ENCODE data around the gene LDB2. TPM values are rescaled to one million over a fixed set of nuclear protein-coding genes. Genes with fewer than 3 reads are reported as not detected.

Gene LDB2
- total and polyA plus RNA-seq, 2 of the 8 experiments (the other 6 are each of a cell fraction or from before 2014, with no cell fraction given): 57.0 to 140 TPM

GRCh38 chr4:16764622-16765021 lies 133.8 kb downstream of the LDB2 start:
- Histone ChIP-seq H3K79me2 (ENCODE audit: control insufficient read depth in 1 of 2, insufficient read depth in 2 of 2, low read length in 2 of 2) (no peaks in the 10 kb centered on the region; a peak in 1 of 4 replicates), H2AK5ac (ENCODE audit: low read depth, low read length) (no peak overlapping the region), H2AFZ (ENCODE audit: low read length) (no peak overlapping the region), H2BK5ac (ENCODE audit: low read depth, low read length) (no peak overlapping the region), H3K9me3 (ENCODE audit: insufficient read depth in 2 of 2, low read depth in 1 of 2, low read length in 1 of 2) (no peaks in the 10 kb centered on the region), H2BK120ac (replicated peaks; ENCODE audit: low read depth, low read length) (no peak overlapping the region), H2BK20ac (ENCODE audit: low read length) (no peak overlapping the region), H3K4me3 (ENCODE audit: extremely low read depth in 1 of 4, insufficient read depth in 2 of 4, low read depth in 3 of 4, low read length in 4 of 4) (no peak overlapping the region), H3K36me3 (ENCODE audit: control insufficient read depth in 2 of 4, insufficient read depth in 4 of 4, low read length in 3 of 4) (no peaks in the 10 kb centered on the region), H4K91ac (replicated peaks; ENCODE audit: insufficient read length, low read length) (no peak overlapping the region), H4K8ac (ENCODE audit: extremely low read depth, insufficient read depth, low read length) (no peak overlapping the region), H4K20me1 (replicated peaks in 1 of 2; ENCODE audit: control insufficient read depth in 1 of 2, insufficient read depth in 2 of 2, low read length in 2 of 2) (no peaks in the 10 kb centered on the region), H3K4me2 (ENCODE audit: insufficient read depth in 1 of 2, low read depth in 2 of 2, low read length in 2 of 2) (no peak overlapping the region), H3K9ac (replicated peaks in 1 of 4; ENCODE audit: extremely low read depth in 1 of 4, low read depth in 3 of 4, low read length in 3 of 4) (no peak overlapping the region), H3K56ac (replicated peaks; ENCODE audit: insufficient read length, low read depth, low read length) (no peak overlapping the region), H3K23me2 (ENCODE audit: low read depth, low read length) (no peaks in the 10 kb centered on the region; the same call in 1 of the 2 replicates), H3K23ac (ENCODE audit: insufficient read length) (no peak overlapping the region), H3K18ac (ENCODE audit: extremely low read depth, low read length) (no peak overlapping the region), H3K27me3 (replicated peaks in 1 of 4; ENCODE audit: control insufficient read depth in 3 of 4, extremely low read depth in 1 of 4, insufficient read depth in 3 of 4, low read length in 3 of 4) (no peaks in the 10 kb centered on the region), H3K79me1 (ENCODE audit: low read depth, low read length) (no peaks in the 10 kb centered on the region), H2BK15ac (ENCODE audit: low read length) (no peak overlapping the region), H2BK12ac (ENCODE audit: low read depth, low read length) (no peak overlapping the region), H3K14ac (ENCODE audit: insufficient read length) (no peak overlapping the region), H3K4me1 (replicated peaks in 1 of 4; ENCODE audit: control insufficient read depth in 3 of 4, insufficient read depth in 4 of 4, low read length in 3 of 4) (peaks cover 0 to 9% (median 1%) of the 10 kb centered on the region in 4 experiments; a peak in 2 of 7 replicates), H3K4ac (replicated peaks; ENCODE audit: insufficient read length, low read depth, low read length) (no peak overlapping the region), H4K5ac (ENCODE audit: insufficient read length, low read depth, low read length) (no peak overlapping the region), H3K27ac (ENCODE audit: low read depth, low read length) (no peak overlapping the region)
- ChIA-PET POLR2A (ENCODE audit: partially characterized antibody) (interaction anchor here (0.6 to 0.7 kb wide), 3 partner anchors 71 to 811 kb away, joined by 3 to 4 read pairs (median 4); no protein-coding TSS in a partner anchor), CTCF (ENCODE audit: partially characterized antibody) (interaction anchor here (0.6 to 2.7 kb wide), 39 partner anchors 9 to 1440 kb away, joined by 3 to 17 read pairs (median 4); no protein-coding TSS in a partner anchor)
- 75% methylated on average over 6 of the region's 6 CpGs; no CpG with 5 or more reads in 1 of the 2 experiments for WGBS, 2 experiments (ENCODE audit: extremely low coverage in 1 of 2, insufficient coverage in 1 of 2, insufficient read length in 1 of 2, insufficient replicate concordance in 2 of 2, low coverage in 1 of 2, low lambda C conversion rate in 2 of 2, missing lambda C conversion rate in 1 of 2)
- FAIRE-seq: peak; percentile 86
- TF ChIP-seq RAD21 (IDR thresholded peaks at IDR 0.05 in 1 of 2, conservative IDR thresholded peaks at IDR 0.05 in 1 of 2; ENCODE audit: low read depth in 2 of 2, low read length in 2 of 2): peak; percentile 85 to 90
- no peak for TF ChIP-seq POLR2AphosphoS5 (IDR thresholded peaks at IDR 0.05; ENCODE audit: low read depth, low read length)
- peak; percentile 64 to 81 (median 73) for TF ChIP-seq CTCF (IDR thresholded peaks at IDR 0.05; ENCODE audit: control extremely low read depth in 1 of 3, insufficient read depth in 1 of 3, low read depth in 1 of 3, low read length in 3 of 3)
- peak in 1 of 2 experiments; percentile 54 for DNase-seq (ENCODE audit: low read depth in 1 of 2, low spot score in 2 of 2)

Measured in H1 (cell line).